H1 (cell line): ENCODE results near the gene NEB. TPM values are rescaled to one million over a fixed set of nuclear protein-coding genes. Genes with fewer than 3 reads are reported as not detected.

Source experiments
- CBX8 ChIP-seq: fragments of 300-800, 300-1000 bp; sonication (generic); IDR thresholded peaks from 2 replicates; pipeline ENCODE4 v1.7.1; 2016; ENCODE audit warnings: low read depth, low read length, borderline replicate concordance
- HDAC2 ChIP-seq, 2 experiments: fragments of 300-600 bp in 1 of 2; sonication (generic) in 1 of 2; IDR thresholded peaks; 2 replicates each; pipeline ENCODE4 v1.6.1; 2011 to 2012; ENCODE audit warnings: low read depth in 2 of 2, low read length in 2 of 2, mild to moderate bottlenecking in 2 of 2, moderate library complexity in 2 of 2, borderline replicate concordance in 1 of 2, inconsistent platforms in 1 of 2
- NANOG ChIP-seq: IDR thresholded peaks from 2 replicates; pipeline ENCODE4 v1.6.1; 2011; ENCODE audit warnings: low read length, low read depth, mild to moderate bottlenecking, inconsistent platforms; ENCODE audit not compliant: insufficient read depth, poor library complexity, severe bottlenecking
- POLR2A ChIP-seq, 2 experiments: IDR thresholded peaks; 1 replicate in 1 of 2; 2 replicates in 1 of 2; pipeline ENCODE4 v1.6.1; 2011; ENCODE audit warnings: low read depth in 2 of 2, low read length in 2 of 2, mild to moderate bottlenecking in 2 of 2; ENCODE audit errors: control extremely low read depth in 1 of 2
- SP4 ChIP-seq: IDR thresholded peaks from 2 replicates; pipeline ENCODE4 v1.6.1; 2012; ENCODE audit warnings: low read length, inconsistent platforms
- YY1 ChIP-seq: IDR thresholded peaks from 2 replicates; pipeline ENCODE4 v1.6.1; 2011; ENCODE audit warnings: low read depth, mild to moderate bottlenecking, low read length
- polyA plus RNA-seq, 7 experiments: library from polyadenylated mRNA; depleted of rRNA in 3 of 7; stranded (reverse) in 5 of 7; unstranded in 2 of 7; fragments of >200 nt in 5 of 7; fragments of 200-250 nt in 2 of 7; gene quantifications; 1 replicate in 5 of 7; 2 replicates in 1 of 7; 4 replicates in 1 of 7; pipeline versions ENCODE4 v1.2.1 to v1.2.3, GENCODE V29; 2011 to 2013; ENCODE audit warnings: missing spikeins in 2 of 7, mixed read lengths in 2 of 7
- total RNA-seq: library from RNA; stranded (reverse); fragmentation: NEBNext Ultra II Directional; extraction: Animal tissue kit (Norgen Biotek cat#: 25700); gene quantifications from 2 replicates; pipeline ENCODE4 v1.2.1, GENCODE V29; 2021

NEB gene
- total and polyA plus RNA-seq, 2 of the 8 experiments (the other 6 are each of a cell fraction or from before 2014, with no cell fraction given): 1.4 to 2.5 TPM

DNA sequence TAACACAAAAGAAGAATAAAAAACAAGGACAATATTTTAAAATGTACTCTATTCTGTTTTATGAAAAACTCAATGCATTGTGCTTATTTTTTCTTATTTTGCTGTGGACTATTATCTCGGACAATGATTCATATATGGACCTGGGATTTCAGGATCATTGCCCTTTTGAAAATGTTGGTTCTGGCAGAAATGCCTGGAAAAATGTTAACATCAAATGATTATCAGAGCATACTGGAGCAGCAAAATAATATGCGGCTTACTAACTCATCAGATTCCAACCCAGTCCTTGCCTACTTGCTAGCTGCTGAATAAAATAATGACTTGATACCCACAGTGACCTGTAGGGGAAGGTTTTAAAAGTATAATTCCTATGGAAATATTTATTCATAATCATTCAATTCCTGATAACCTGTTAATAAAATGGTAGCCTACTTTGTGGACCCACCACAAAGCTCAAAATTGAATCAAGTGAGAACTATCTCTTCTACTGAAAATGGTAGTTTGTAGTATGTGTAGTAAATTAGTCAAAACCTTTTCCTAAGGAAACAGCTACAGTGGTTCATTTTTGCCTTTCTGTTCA, 117.4 kb downstream of the NEB start (continued):
- no peak for TF ChIP-seq NANOG
- no peak for TF ChIP-seq YY1
- TF ChIP-seq CBX8: no peak
- TF ChIP-seq POLR2A (IDR thresholded peaks at IDR 0.05; ENCODE audit: control extremely low read depth in 1 of 2, low read depth in 2 of 2, low read length in 2 of 2): no peak
- TF ChIP-seq SP4: no peak
- TF ChIP-seq HDAC2 (IDR thresholded peaks at IDR 0.05; ENCODE audit: borderline replicate concordance in 1 of 2, low read depth in 2 of 2, low read length in 2 of 2): no peak
- TF ChIP-seq, all 59 proteins: peak for 0
